HG03558 (cell line): ENCODE data around the gene ANKRD11.

ENCODE experiments used
- ATAC-seq: cut with Tn5 transposase; IDR thresholded peaks from one replicate; pipeline ENCODE4 v1.9.1; 2021; ENCODE audit warnings: moderate number of reproducible peaks; ENCODE audit not compliant: unreplicated experiment; ENCODE audit errors: extremely low read depth

ANKRD11 gene

DNA sequence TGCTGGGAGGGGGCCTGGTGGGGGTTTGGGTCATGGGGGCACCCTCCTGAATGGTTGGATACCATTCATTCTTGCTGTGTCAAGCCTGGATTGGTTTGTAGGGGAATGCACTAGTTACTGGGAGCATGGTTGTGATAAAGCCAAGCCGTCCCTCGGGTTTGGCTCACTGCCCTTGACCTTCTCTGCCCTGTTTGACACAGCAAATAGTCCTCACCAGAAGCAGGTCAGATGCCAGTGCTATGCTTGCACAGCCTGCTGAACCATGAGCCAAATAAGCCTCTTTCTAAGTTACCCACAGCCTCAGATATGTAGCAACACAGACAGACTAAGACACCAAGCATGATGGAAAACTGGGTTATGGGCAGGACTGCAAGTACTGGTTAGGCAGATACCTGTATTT, 258.3 kb downstream of the ANKRD11 start:
- ATAC-seq, result no peak

DNA sequence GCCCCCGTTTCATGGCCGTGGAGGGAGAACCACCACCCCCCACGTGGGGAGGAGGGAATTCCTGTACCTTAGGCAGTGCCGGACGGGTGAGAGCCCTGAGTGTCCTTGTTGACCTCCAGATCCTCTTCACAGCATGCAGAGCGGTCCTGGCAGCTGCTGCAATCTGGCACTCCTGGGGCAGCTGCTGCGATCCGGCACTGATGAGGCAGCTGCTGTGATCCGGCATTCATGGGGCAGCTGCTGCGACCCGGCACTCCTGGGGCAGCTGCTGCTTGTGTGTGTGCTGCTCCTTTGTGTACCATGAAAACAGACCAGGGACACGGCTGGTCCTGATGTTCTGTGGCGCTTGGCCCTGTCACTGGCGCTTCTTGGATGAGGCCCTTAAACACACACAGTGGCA, 260.1 kb downstream of the ANKRD11 start:
- ATAC-seq, result no peak

DNA sequence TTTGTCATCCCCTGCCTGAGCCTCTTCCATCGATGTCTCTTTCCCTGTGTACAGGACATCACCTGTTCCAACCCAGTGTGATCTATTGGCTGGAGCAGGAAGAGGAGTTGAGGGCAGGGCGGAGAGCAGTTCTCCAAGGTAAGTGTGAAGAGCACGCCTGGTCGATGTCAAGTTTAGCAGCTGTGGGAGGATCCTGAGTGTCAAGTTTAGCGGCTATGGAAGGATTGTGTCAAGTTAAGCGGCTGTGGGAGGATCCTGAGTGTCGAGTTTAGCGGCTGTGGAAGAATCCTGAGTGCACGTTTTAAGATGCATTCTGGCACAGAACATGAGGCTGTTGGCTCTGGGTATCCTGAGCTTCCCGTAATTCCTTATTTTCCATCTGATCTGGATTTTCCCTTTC, 265.7 kb downstream of the ANKRD11 start:
- ATAC-seq, result no peak

DNA sequence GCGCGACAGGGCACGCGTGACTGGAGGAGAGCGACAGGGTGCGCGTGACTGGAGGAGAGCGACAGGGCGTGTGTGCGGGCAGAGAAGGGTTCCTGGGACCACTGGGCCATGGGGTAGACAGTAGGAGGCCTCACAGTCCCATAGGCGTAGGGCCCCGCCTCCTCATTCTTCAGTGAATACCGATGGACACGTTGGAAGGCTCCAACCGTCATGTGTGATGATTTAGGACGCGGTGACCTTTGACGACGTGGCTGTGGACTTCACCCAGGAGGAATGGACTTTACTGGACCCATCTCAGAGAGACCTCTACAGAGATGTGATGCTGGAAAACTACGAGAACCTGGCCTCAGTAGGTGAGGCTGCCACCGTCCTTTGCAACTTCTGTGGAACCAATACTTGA, 267.4 kb downstream of the ANKRD11 start:
- ATAC-seq, result no peak

DNA sequence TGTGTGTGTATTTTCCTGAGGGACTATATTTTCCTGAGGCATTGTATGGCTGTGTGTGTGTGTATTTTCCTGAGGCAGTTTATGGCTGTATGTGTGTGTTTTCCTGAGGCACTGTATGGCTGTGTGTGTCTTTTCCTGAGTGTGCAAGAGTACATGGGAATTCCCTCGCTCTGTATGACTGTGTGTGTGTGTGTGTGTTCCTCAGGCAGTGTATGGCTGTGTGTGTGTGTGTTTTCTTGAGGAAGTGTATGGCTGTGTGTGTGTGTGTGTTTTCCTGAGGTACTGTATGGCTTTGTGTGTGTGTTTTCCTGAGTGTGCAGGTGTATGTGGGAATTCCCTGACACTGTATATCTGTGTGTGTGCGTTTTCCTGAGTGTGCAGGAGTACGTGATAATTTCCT, 268.8 kb downstream of the ANKRD11 start:
- ATAC-seq, result no peak

DNA sequence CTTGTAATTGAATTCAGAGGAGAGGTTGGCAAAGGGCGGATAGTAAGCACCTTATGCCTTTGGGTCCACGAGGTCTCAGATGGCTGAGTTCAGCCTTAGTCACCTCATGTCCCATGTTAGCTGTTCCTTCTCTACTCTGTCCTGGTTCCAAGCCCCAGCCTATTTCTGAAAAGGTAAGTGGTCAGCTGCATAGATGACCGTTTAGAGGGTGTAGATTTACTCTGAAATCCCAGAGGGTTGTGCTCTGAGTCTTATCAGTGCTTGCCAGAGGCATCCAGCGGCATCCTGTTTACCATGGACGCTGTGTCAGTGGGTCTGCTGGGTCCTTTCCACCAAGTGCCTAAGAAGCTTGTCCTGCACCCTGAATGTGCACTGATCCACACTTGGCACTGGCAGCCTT, 271.0 kb downstream of the ANKRD11 start:
- ATAC-seq, result no peak
